ENCODE measurements around the gene SYNE2. TPM values are rescaled to one million over a fixed set of nuclear protein-coding genes. Genes with fewer than 3 reads are reported as not detected.
"Not testable (repeated sequence)": the region's sequence is repeated elsewhere in the genome, so short reads cannot be mapped to it uniquely, and the experiment has no call there.

The SYNE2 gene
- total RNA-seq, 2 donors from 2014 or later = 104 to 390 TPM

DNA sequence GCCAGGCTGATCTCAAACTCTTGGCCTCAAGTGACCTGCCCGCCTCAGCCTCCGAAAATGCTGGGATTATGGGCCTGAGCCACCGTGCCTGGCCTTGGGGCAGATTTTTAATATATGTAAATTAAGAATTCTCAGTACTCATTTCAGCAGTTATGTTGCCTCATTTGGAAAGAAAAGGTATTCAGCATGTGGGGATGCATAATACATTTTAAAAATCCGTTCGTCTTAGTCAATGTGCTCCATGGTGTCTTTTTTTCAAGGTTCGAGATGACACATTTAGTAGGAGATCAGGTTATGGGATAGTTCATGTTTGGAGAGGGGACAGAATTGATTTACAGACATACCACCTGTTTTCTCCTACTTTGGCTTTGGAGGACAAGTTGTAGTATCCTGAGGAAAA is 10.2 kb downstream of the SYNE2 start:
- DNase-seq (ENCODE audit: low spot score) = no peak
- no peak overlapping the region for H3K27ac ChIP-seq

DNA sequence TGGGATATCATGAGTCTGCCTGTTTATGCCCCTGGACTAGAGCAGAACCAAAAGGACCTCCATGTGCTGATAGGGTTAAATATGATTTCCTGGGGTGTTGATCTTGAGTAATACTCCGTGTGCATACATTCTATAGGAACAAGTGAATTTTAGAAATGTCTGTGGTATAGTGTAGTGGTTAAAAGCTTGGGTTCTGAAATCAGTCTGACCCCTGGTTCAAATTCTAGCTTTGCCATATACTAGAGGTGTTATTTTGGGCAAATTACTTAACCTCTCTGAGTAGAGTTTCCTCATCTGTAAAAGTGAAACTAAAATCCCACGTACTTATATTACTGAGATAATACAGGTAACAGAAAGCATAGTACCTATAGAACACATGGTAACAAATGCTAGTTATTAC is 12.0 kb downstream of the SYNE2 start:
- WGBS = 15% methylated on average over 1 of the region's 2 CpGs

More for the DNA sequence above, 10.2 kb downstream of the SYNE2 start:
- 91% methylated on average over 6 of the region's 6 CpGs for WGBS
- no peaks in the 10 kb centered on the region for H3K9me3 ChIP-seq
- H3K4me3 ChIP-seq = no peak overlapping the region
- no peak for TF ChIP-seq POLR2A (IDR thresholded peaks at IDR 0.05)
- TF ChIP-seq POLR2AphosphoS5 (IDR thresholded peaks at IDR 0.05) = no peak
- TF ChIP-seq, protein P1, sequence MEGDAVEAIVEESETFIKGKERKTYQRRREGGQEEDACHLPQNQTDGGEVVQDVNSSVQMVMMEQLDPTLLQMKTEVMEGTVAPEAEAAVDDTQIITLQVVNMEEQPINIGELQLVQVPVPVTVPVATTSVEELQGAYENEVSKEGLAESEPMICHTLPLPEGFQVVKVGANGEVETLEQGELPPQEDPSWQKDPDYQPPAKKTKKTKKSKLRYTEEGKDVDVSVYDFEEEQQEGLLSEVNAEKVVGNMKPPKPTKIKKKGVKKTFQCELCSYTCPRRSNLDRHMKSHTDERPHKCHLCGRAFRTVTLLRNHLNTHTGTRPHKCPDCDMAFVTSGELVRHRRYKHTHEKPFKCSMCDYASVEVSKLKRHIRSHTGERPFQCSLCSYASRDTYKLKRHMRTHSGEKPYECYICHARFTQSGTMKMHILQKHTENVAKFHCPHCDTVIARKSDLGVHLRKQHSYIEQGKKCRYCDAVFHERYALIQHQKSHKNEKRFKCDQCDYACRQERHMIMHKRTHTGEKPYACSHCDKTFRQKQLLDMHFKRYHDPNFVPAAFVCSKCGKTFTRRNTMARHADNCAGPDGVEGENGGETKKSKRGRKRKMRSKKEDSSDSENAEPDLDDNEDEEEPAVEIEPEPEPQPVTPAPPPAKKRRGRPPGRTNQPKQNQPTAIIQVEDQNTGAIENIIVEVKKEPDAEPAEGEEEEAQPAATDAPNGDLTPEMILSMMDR (IDR thresholded peaks at IDR 0.05) = no peak
- intact Hi-C loops (cut with DNase I) = no loop called here
- H3K4me1 ChIP-seq (replicated peaks) = no peaks in the 10 kb centered on the region
- no peaks in the 10 kb centered on the region for H3K36me3 ChIP-seq
- H3K27me3 ChIP-seq (replicated peaks; ENCODE audit: insufficient read depth) = no peaks in the 10 kb centered on the region

DNA sequence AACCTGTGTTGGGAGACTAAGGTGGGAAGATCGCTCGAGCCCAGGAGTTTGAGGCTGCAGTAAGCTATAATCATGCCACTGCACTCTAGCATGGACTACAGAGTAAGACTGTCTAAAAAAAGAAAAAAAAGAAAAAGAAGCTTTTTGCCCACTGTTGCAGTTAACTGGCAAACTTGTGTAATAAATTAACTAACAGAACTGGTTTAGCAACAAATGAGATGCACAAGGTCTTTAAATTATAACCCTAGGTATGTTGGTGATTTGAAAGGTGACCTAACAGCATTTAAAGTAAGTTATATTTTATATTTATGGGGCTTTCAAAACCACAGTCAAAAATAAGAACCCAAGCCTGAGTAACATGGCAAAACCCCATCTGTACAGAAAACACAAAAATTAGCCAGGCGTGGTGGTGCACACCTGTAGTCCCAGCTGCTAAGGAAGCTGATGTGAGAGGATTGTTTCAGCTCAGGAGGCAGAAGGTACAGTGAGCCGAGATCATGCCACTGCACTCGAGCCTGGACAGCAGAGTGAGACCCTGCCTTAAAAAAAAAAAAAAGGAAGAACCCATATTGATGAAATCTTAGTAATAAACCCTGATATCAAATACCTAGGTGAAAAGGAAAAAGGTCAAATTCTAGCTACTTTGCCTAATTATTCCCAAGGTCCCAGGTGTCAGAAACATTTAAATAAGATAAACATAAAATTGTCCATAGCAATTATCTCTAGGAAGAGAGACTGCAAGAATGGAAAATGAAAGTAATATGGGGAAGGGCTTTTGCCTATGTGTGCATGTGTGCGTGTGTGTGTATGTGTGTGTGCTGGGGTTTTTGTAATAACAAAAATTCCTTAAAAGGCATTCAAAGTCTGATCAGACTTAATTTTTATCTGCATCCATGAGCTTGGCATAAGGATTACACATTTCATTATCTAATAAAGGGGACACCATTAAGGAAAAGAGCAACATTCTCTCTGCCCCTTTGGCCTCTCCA is 15.4 kb downstream of the SYNE2 start:
- Histone ChIP-seq H3K27me3 (replicated peaks; ENCODE audit: insufficient read depth) (no peaks in the 10 kb centered on the region), H3K4me3 (no peak overlapping the region), H3K9me3 (no peaks in the 10 kb centered on the region), H3K36me3 (no peaks in the 10 kb centered on the region), H3K27ac (no peak overlapping the region), H3K4me1 (replicated peaks) (no peaks in the 10 kb centered on the region)
- 57% methylated on average over 6 of the region's 6 CpGs for WGBS
- no peak for DNase-seq (ENCODE audit: low spot score)
- TF ChIP-seq POLR2AphosphoS5 (IDR thresholded peaks at IDR 0.05) = no peak
- intact Hi-C loops (cut with DNase I) = no loop called here

More for the DNA sequence above, 12.0 kb downstream of the SYNE2 start:
- H3K9me3 ChIP-seq; H3K4me1 ChIP-seq (replicated peaks); H3K4me3 ChIP-seq; H3K27me3 ChIP-seq (replicated peaks; ENCODE audit: insufficient read depth); intact Hi-C loops (cut with DNase I); DNase-seq (ENCODE audit: low spot score); H3K36me3 ChIP-seq: not testable (repeated sequence)
- peak overlapping the region; percentile 38 to 45 for H3K27ac ChIP-seq

DNA sequence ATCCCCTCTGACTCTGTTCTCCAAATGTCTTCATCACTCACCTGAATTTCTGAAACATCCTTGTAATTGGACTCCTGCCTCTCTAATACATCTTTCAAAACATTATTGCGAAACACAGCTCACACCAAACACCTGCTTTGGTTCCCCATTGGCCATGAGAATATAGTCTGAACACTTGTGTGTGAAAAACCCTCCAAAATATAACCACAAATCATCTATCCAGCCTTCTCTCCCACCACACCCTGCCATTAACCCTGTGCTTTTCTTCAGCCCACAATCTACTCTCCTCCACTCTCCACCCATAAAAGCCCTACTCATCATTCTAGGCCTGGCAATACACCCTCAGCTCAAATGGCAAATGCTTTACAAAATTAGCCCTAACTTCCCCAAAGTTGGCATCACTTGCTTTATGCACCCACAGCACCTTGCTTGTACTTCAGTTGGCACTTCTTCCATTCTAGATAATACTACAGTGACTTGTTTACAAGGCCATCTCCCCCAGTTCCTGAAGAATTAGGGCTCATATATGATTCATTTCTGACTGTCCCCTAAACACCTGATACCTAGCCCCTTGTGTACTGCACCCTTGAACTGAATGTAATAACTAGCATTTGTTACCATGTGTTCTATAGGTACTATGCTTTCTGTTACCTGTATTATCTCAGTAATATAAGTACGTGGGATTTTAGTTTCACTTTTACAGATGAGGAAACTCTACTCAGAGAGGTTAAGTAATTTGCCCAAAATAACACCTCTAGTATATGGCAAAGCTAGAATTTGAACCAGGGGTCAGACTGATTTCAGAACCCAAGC is 17.3 kb downstream of the SYNE2 start:
- H3K27ac ChIP-seq = peak overlapping the region in 1 of 2 donors; percentile 46
- H3K4me1 ChIP-seq (replicated peaks); H3K9me3 ChIP-seq: not testable (repeated sequence)

DNA sequence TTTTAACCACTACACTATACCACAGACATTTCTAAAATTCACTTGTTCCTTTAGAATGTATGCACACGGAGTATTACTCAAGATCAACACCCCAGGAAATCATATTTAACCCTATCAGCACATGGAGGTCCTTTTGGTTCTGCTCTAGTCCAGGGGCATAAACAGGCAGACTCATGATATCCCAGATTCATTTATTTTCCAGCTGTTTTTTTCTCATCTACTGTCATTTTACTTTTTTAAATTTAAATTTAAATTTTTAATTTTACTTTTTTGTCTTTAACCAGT is 17.9 kb downstream of the SYNE2 start:
- H3K27me3 ChIP-seq (replicated peaks; ENCODE audit: insufficient read depth); H3K36me3 ChIP-seq; H3K9me3 ChIP-seq; H3K27ac ChIP-seq; DNase-seq (ENCODE audit: low spot score); H3K4me3 ChIP-seq; H3K4me1 ChIP-seq (replicated peaks); intact Hi-C loops (cut with DNase I): not testable (repeated sequence)
- WGBS = 3% methylated on average over 1 of the region's 1 CpG

More for the DNA sequence above, 17.3 kb downstream of the SYNE2 start:
- WGBS = 94% methylated on average over 1 of the region's 2 CpGs
- H3K4me3 ChIP-seq; intact Hi-C loops (cut with DNase I); H3K27me3 ChIP-seq (replicated peaks; ENCODE audit: insufficient read depth); DNase-seq (ENCODE audit: low spot score); H3K36me3 ChIP-seq: not testable (repeated sequence)

DNA sequence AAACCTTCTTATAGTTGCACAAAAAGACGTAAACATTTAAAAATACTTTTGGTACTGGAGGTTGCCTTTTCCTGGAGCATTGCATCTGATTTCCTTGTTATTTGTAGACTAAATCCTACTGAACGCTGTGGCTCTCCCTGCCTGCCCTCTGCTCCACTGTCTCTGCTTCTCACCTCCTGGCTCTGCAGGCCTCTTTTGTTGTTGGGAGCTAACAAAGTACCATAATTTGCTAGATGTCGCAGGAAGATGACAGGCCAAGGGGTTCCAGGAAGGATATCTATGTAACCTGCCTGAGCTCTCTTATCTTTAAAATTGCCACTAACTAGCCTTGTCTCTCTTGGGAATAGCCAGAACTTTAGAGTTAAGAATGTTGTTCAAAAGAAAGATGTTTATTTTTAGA is 21.4 kb downstream of the SYNE2 start:
- H3K27ac ChIP-seq = peak overlapping the region; percentile 15 to 56
- 25% methylated on average over 3 of the region's 3 CpGs for WGBS
- no peak for DNase-seq (ENCODE audit: low spot score)
- no peak overlapping the region for H3K4me3 ChIP-seq
- intact Hi-C loops (cut with DNase I) = no loop called here
- no peak for TF ChIP-seq POLR2AphosphoS5 (IDR thresholded peaks at IDR 0.05)
- no peaks in the 10 kb centered on the region for H3K27me3 ChIP-seq (replicated peaks; ENCODE audit: insufficient read depth)
- no peaks in the 10 kb centered on the region for H3K9me3 ChIP-seq
- no peaks in the 10 kb centered on the region for H3K4me1 ChIP-seq (replicated peaks)
- no peaks in the 10 kb centered on the region for H3K36me3 ChIP-seq

DNA sequence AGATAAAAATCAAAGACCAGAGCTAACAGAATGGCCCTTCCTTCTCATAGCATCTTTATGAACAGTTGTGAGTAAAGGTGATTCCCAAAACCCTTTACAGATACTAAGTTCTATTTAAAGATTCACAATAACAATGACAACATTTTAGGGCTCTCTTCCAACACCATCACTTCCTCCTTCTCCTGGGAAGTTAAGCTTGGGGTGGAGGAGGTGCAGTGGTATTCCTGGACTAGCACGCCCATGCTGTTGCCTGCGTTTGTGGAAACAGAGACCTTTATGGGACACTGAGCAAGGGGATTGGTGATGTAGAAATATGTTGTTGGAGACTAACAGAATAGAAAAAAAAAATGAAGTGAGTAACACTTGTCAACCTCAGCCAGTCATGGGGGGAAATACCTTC is 22.5 kb downstream of the SYNE2 start:
- no peaks in the 10 kb centered on the region for H3K9me3 ChIP-seq
- WGBS = 35% methylated on average over 2 of the region's 2 CpGs
- no peaks in the 10 kb centered on the region for H3K27me3 ChIP-seq (replicated peaks; ENCODE audit: insufficient read depth)
- TF ChIP-seq, protein P1 (IDR thresholded peaks at IDR 0.05) = no peak
- TF ChIP-seq POLR2A (IDR thresholded peaks at IDR 0.05) = no peak
- no peak for TF ChIP-seq POLR2AphosphoS5 (IDR thresholded peaks at IDR 0.05)
- intact Hi-C loops (cut with DNase I) = no loop called here
- peak overlapping the region; percentile 40 to 56 for H3K27ac ChIP-seq
- no peaks in the 10 kb centered on the region for H3K4me1 ChIP-seq (replicated peaks)
- H3K4me3 ChIP-seq = no peak overlapping the region
- no peaks in the 10 kb centered on the region for H3K36me3 ChIP-seq
- no peak for DNase-seq (ENCODE audit: low spot score)

Data from prostate gland (tissue), 2 donors.